Measurements from ENCODE around the gene KDM4E. TPM values are rescaled to one million over a fixed set of nuclear protein-coding genes. Genes with fewer than 3 reads are reported as not detected.
"Not testable (repeated sequence)": the region's sequence is repeated elsewhere in the genome, so short reads cannot be mapped to it uniquely, and the experiment has no call there.

Gene KDM4E
- total RNA-seq, result not detected

DNA sequence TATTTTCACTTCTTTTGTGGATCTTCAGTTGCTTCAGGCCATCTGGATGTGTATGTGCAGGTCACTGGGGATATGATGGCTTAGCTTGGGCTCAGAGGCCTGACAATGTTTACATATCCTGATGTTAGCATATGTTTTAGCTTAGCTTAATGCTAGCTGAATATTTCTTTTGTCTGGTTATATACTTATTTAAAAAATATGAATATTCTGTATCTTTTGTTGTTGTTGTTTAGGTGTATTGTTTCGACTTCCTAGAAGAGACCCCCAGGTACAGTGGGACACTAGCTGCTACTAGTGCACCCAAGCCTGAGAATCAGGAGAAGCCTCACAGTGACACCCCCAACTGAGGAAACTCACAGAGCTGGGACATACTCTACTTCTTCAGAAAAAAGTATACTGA, at the start of gene KDM4E:
KDM4E (plus strand) TSS at position 301 of the 400 bp plus-strand sequence. CDS start 300 bp downstream, outside the sequence.
- Mint-ChIP-seq H3K36me3 (ENCODE audit: low read depth) (no peaks in the 10 kb centered on the region), H3K27ac (no peak within 1 kb of the TSS), H3K27me3 (no peaks in the 10 kb centered on the region), H3K4me1 (no peaks in the 10 kb centered on the region), H3K9me3 (no peaks in the 10 kb centered on the region), H3K4me3 (no peak within 1 kb of the TSS)
- ChIA-PET POLR2A (no interaction called here), CTCF (no interaction called here)
- no peak for DNase-seq

DNA sequence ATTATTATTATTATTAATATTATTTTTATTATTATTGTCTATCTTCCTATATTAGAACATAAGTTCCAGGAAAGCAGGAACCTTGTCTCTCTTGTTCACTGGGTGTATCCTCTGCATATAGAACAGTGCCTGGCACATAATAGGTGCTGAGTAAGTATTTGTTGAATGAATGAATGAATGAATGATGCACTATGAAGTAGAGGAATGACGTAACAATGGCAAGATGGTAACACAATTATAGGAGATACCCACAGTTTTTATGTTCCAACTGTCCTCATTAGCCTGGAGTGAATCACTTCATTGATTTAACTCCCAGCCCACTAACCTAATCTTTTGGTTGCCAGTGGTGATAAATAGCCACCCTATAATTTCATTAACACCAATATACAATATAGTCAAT, 49.5 kb upstream of the KDM4E start:
- CTCF ChIA-PET, result interaction anchor here (0.6 to 1.3 kb wide), 2 partner anchors 91 to 175 kb away, joined by 3 read pairs; partner anchors contain the start of gene SRSF8
- H3K27ac Mint-ChIP-seq, result no peak overlapping the region

GRCh38 chr11:94987378-94987777, 37.7 kb upstream of the KDM4E start:
- no peak for DNase-seq
- POLR2A ChIA-PET, result no interaction called here
- Mint-ChIP-seq H3K27me3 (peaks cover 25% of the 10 kb centered on the region), H3K9me3 (no peaks in the 10 kb centered on the region), H3K4me1 (peaks cover 6% of the 10 kb centered on the region), H3K4me3 (no peak overlapping the region), H3K27ac (no peak overlapping the region), H3K36me3 (ENCODE audit: low read depth) (peaks cover 3% of the 10 kb centered on the region)
- CTCF ChIA-PET, result no interaction called here

More for the DNA sequence above, 49.5 kb upstream of the KDM4E start:
- no peak overlapping the region for H3K4me3 Mint-ChIP-seq
- peaks cover 42% of the 10 kb centered on the region for H3K4me1 Mint-ChIP-seq
- H3K9me3 Mint-ChIP-seq, result peaks cover 4% of the 10 kb centered on the region
- no peak for DNase-seq
- POLR2A ChIA-PET, result interaction anchor here (1.4 to 4.7 kb wide), 2 partner anchors 92 to 113 kb away, joined by 5 to 51 read pairs; partner anchors contain the start of gene SRSF8
- H3K36me3 Mint-ChIP-seq (ENCODE audit: low read depth), result peaks cover 23% of the 10 kb centered on the region
- no peaks in the 10 kb centered on the region for H3K27me3 Mint-ChIP-seq

DNA sequence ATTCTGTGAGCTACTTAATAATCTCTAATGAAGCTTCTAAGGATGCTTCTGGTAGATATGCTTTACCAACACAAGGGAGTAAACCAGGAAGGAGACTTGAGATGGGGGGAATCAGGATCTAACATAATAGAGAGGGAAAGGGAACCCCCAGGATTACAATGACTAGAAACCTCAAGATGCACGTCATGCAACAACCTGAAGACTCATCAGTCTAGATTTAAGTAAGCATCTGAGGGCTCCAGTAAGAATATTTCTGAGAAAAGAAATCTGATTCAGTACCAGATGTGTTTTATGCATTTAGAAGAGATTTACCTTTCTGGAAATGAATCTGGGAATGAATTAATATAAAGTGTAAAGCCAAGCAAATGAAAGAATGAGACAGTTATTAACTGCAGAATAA, 36.3 kb upstream of the KDM4E start:
- ChIA-PET POLR2A (no interaction called here), CTCF (interaction anchor here (1.0 kb wide), 1 partner anchor 79 kb away, joined by 3 read pairs; the partner anchor contains the start of gene SRSF8)
- peaks cover 30% of the 10 kb centered on the region for H3K27me3 Mint-ChIP-seq
- no peak overlapping the region for H3K27ac Mint-ChIP-seq
- no peak overlapping the region for H3K4me3 Mint-ChIP-seq
- no peaks in the 10 kb centered on the region for H3K9me3 Mint-ChIP-seq
- H3K4me1 Mint-ChIP-seq, result peaks cover 6% of the 10 kb centered on the region
- DNase-seq, result no peak
- H3K36me3 Mint-ChIP-seq (ENCODE audit: low read depth), result peaks cover 3% of the 10 kb centered on the region

DNA sequence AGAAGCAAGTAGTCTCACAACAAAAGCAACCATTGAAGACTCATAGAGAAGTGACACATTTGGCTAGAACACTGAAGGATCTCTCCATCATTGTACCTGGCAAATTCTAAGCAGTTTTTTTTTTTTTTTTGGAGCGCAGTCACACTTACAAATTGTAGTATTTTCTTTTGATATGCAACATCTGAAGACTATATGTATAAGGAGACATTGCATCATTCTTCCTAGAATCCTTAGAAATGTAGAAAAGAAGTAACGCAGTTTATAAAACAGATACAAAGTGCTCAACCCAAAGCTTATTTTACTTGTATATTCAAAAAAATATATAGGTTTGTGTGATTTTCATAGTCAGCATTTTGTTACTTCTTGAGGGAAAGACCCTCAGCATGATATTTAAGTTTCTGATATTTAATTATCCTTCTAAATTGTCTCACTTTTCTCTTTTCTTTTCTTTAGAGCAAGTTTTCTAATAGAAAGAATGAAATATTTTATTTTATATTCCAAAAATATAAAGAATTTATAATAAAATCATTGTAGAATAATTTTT, 31.6 kb upstream of the KDM4E start:
- ChIA-PET CTCF (no interaction called here), POLR2A (no interaction called here)
- H3K9me3 Mint-ChIP-seq, result no peaks in the 10 kb centered on the region
- H3K27me3 Mint-ChIP-seq, result peaks cover 23% of the 10 kb centered on the region
- DNase-seq, result no peak
- peaks cover 4% of the 10 kb centered on the region for H3K4me1 Mint-ChIP-seq
- no peak overlapping the region for H3K27ac Mint-ChIP-seq
- no peaks in the 10 kb centered on the region for H3K36me3 Mint-ChIP-seq (ENCODE audit: low read depth)
- H3K4me3 Mint-ChIP-seq, result no peak overlapping the region

DNA sequence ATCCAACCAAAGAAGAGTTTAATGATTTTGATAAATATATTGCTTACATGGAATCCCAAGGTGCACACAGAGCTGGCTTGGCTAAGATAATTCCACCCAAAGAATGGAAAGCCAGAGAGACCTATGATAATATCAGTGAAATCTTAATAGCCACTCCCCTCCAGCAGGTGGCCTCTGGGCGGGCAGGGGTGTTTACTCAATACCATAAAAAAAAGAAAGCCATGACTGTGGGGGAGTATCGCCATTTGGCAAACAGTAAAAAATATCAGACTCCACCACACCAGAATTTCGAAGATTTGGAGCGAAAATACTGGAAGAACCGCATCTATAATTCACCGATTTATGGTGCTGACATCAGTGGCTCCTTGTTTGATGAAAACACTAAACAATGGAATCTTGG, 27.6 kb upstream of the KDM4E start:
- no peaks in the 10 kb centered on the region for H3K9me3 Mint-ChIP-seq

GRCh38 chr11:94998285-94998684, 26.8 kb upstream of the KDM4E start:
- Mint-ChIP-seq H3K27ac (no peak overlapping the region), H3K9me3 (no peaks in the 10 kb centered on the region), H3K4me3 (no peak overlapping the region), H3K36me3 (ENCODE audit: low read depth) (no peaks in the 10 kb centered on the region), H3K4me1 (no peaks in the 10 kb centered on the region), H3K27me3 (peaks cover under 1% of the 10 kb centered on the region)
- CTCF ChIA-PET, result no interaction called here
- DNase-seq, result no peak
- POLR2A ChIA-PET, result no interaction called here

More for the DNA sequence above, 27.6 kb upstream of the KDM4E start:
- POLR2A ChIA-PET, result no interaction called here
- no peak overlapping the region for H3K27ac Mint-ChIP-seq
- peaks cover 5% of the 10 kb centered on the region for H3K27me3 Mint-ChIP-seq
- H3K36me3 Mint-ChIP-seq (ENCODE audit: low read depth), result no peaks in the 10 kb centered on the region
- no peak overlapping the region for H3K4me3 Mint-ChIP-seq
- no peak for DNase-seq
- CTCF ChIA-PET, result no interaction called here
- no peaks in the 10 kb centered on the region for H3K4me1 Mint-ChIP-seq

- POLR2A ChIA-PET, result no interaction called here
Observed at GRCh38 chr11:95003716-95004115, 21.3 kb upstream of the KDM4E start.

DNA sequence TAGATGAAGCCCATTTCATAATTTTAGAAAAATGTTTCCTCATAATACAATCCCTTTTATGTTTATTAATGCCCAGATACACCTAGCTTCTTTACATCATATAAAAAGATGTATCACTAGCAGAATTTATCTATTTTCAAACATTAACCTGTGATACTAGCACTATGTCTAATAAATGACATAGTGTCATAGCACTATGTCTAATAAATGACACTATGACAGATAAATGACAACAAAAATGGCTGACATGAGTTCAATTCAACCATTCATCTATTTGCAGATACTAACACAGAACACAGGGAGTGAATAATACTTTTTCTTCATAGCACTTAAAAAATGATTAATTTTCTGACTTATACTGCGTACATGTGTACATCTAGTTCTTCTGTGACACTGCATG, 19.4 kb upstream of the KDM4E start:
- Mint-ChIP-seq H3K4me3 (no peak overlapping the region), H3K9me3 (no peaks in the 10 kb centered on the region), H3K27ac (no peak overlapping the region), H3K4me1 (no peaks in the 10 kb centered on the region), H3K27me3 (peaks cover 11% of the 10 kb centered on the region), H3K36me3 (ENCODE audit: low read depth) (no peaks in the 10 kb centered on the region)
- ChIA-PET POLR2A (no interaction called here), CTCF (no interaction called here)
- no peak for DNase-seq

More at GRCh38 chr11:95003716-95004115, 21.3 kb upstream of the KDM4E start:
- no peak overlapping the region for H3K27ac Mint-ChIP-seq
- H3K4me1 Mint-ChIP-seq, result no peaks in the 10 kb centered on the region
- no peak overlapping the region for H3K4me3 Mint-ChIP-seq
- H3K27me3 Mint-ChIP-seq, result peaks cover 11% of the 10 kb centered on the region
- no peaks in the 10 kb centered on the region for H3K36me3 Mint-ChIP-seq (ENCODE audit: low read depth)
- DNase-seq, result no peak
- CTCF ChIA-PET, result no interaction called here
- H3K9me3 Mint-ChIP-seq, result no peaks in the 10 kb centered on the region

- Mint-ChIP-seq H3K4me1 (no peaks in the 10 kb centered on the region), H3K36me3 (ENCODE audit: low read depth) (no peaks in the 10 kb centered on the region), H3K4me3 (no peak overlapping the region), H3K27ac (no peak overlapping the region), H3K9me3 (no peaks in the 10 kb centered on the region), H3K27me3 (peaks cover 3% of the 10 kb centered on the region)
- ChIA-PET CTCF (no interaction called here), POLR2A (no interaction called here)
- no peak for DNase-seq
Observed at GRCh38 chr11:95011376-95011775, 13.7 kb upstream of the KDM4E start.

GRCh38 chr11:95014184-95014821, 10.8 kb upstream of the KDM4E start:
- no peak overlapping the region for H3K27ac Mint-ChIP-seq
- no peak overlapping the region for H3K4me3 Mint-ChIP-seq
- ChIA-PET CTCF (no interaction called here), POLR2A (no interaction called here)
- no peaks in the 10 kb centered on the region for H3K4me1 Mint-ChIP-seq
- no peaks in the 10 kb centered on the region for H3K9me3 Mint-ChIP-seq
- DNase-seq, result no peak
- no peaks in the 10 kb centered on the region for H3K27me3 Mint-ChIP-seq
- no peaks in the 10 kb centered on the region for H3K36me3 Mint-ChIP-seq (ENCODE audit: low read depth)

GRCh38 chr11:95016139-95016538, 8.9 kb upstream of the KDM4E start:
- no peaks in the 10 kb centered on the region for H3K36me3 Mint-ChIP-seq (ENCODE audit: low read depth)
- H3K9me3 Mint-ChIP-seq, result no peaks in the 10 kb centered on the region
- no peaks in the 10 kb centered on the region for H3K4me1 Mint-ChIP-seq
- no peak overlapping the region for H3K4me3 Mint-ChIP-seq
- no peak overlapping the region for H3K27ac Mint-ChIP-seq
- CTCF ChIA-PET, result no interaction called here
- no peak for DNase-seq
- no peaks in the 10 kb centered on the region for H3K27me3 Mint-ChIP-seq
- POLR2A ChIA-PET, result no interaction called here

- H3K27ac Mint-ChIP-seq; H3K4me1 Mint-ChIP-seq; CTCF ChIA-PET; POLR2A ChIA-PET; H3K36me3 Mint-ChIP-seq (ENCODE audit: low read depth); DNase-seq; H3K9me3 Mint-ChIP-seq; H3K27me3 Mint-ChIP-seq; H3K4me3 Mint-ChIP-seq: not testable (repeated sequence)
Observed at GRCh38 chr11:95021468-95021867, 3.6 kb upstream of the KDM4E start.

DNA sequence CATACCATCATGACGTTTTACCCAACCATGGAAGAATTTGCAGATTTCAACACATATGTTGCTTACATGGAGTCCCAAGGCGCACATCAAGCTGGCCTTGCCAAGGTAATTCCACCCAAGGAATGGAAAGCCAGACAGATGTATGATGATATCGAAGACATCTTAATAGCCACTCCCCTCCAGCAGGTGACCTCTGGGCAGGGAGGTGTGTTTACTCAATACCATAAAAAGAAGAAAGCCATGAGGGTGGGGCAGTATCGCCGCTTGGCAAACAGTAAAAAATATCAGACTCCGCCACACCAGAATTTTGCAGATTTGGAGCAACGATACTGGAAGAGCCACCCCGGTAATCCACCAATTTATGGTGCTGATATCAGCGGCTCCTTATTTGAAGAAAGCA, 536 bp downstream of the KDM4E start:
- H3K27ac Mint-ChIP-seq; H3K27me3 Mint-ChIP-seq; H3K4me3 Mint-ChIP-seq; CTCF ChIA-PET; H3K9me3 Mint-ChIP-seq; DNase-seq; H3K4me1 Mint-ChIP-seq; H3K36me3 Mint-ChIP-seq (ENCODE audit: low read depth); POLR2A ChIA-PET: not testable (repeated sequence)
